ENCODE measurements around the gene MYL6.

MYL6 gene

GRCh38 chr12:56198836-56199235 lies 40.7 kb downstream of the MYL6 start:
- ChIA-PET CTCF (interaction anchor here (0.7 to 3.0 kb wide), 2 partner anchors 10 to 14 kb away, joined by 3 to 14 read pairs; partner anchors contain the start of gene SMARCC2), POLR2A (interaction anchor here (0.6 to 2.4 kb wide), 2 partner anchors 10 to 23 kb away, joined by 4 to 17 read pairs; partner anchors contain the start of gene RNF41)
- H3K4me3 ChIP-seq (ENCODE audit: low read depth, low read length): no peak overlapping the region
- TF ChIP-seq ZNF544 (tag by site-specific recombination; IDR thresholded peaks at IDR 0.05) (no peak), ZNF114 (tag by site-specific recombination; IDR thresholded peaks at IDR 0.05) (no peak), KLF16 (tag by site-specific recombination; IDR thresholded peaks at IDR 0.05) (no peak), ZNF776 (tag by site-specific recombination; IDR thresholded peaks at IDR 0.05; ENCODE audit: borderline replicate concordance) (no peak), ZNF664 (tag by site-specific recombination; IDR thresholded peaks at IDR 0.05) (no peak), OVOL3 (tag by site-specific recombination; IDR thresholded peaks at IDR 0.05) (no peak), ZNF148 (tag by site-specific recombination; IDR thresholded peaks at IDR 0.05; ENCODE audit: borderline replicate concordance) (no peak), ZBTB44 (tag by site-specific recombination; IDR thresholded peaks at IDR 0.05) (no peak), ZNF223 (tag by site-specific recombination; IDR thresholded peaks at IDR 0.05) (no peak), BCL6B (tag by site-specific recombination; IDR thresholded peaks at IDR 0.05) (no peak), GLI4 (tag by site-specific recombination; IDR thresholded peaks at IDR 0.05) (no peak), REST (tag by site-specific recombination; IDR thresholded peaks at IDR 0.05) (no peak), GLI2 (tag by site-specific recombination; IDR thresholded peaks at IDR 0.05; ENCODE audit: borderline replicate concordance, low read depth) (no peak), ZNF398 (tag by site-specific recombination; IDR thresholded peaks at IDR 0.05) (no peak), ZBTB49 (tag by site-specific recombination; IDR thresholded peaks at IDR 0.05; ENCODE audit: low read depth) (no peak), ZNF549 (tag by site-specific recombination; IDR thresholded peaks at IDR 0.05) (no peak), ZNF366 (tag by site-specific recombination; conservative IDR thresholded peaks at IDR 0.05) (no peak), ZNF707 (tag by site-specific recombination; IDR thresholded peaks at IDR 0.05) (no peak)
- H3K4me1 ChIP-seq (ENCODE audit: control insufficient read depth, insufficient read depth, low read length): no peaks in the 10 kb centered on the region
- H3K36me3 ChIP-seq (ENCODE audit: control insufficient read depth in 2 of 2, insufficient read depth in 1 of 2, low read length in 2 of 2): no peaks in the 10 kb centered on the region; a peak in 1 of 3 replicates
- H3K27ac ChIP-seq (ENCODE audit: extremely low read depth, low read depth, low read length): no peak overlapping the region
- no peaks in the 10 kb centered on the region for H3K9me3 ChIP-seq (ENCODE audit: control insufficient read depth, insufficient read depth, low read depth, low read length)
